ENCODE data around the gene RTEL1. TPM values are rescaled to one million over a fixed set of nuclear protein-coding genes. Genes with fewer than 3 reads are reported as not detected.

Gene RTEL1
- total RNA-seq, 5 donors from 2014 or later (not counting 1 experiment from before 2014, with no cell fraction given) = 30.7 to 41.6 (median 36.8) TPM

GRCh38 chr20:63696628-63697356 is 38.7 kb downstream of the RTEL1 start, which contains the start of gene TNFRSF6B:
TNFRSF6B (plus strand) TSS chr20:63696652; CDS start chr20:63696768, 116 bp downstream.
- Mint-ChIP-seq H3K27me3 (no peaks in the 10 kb centered on the region), H3K4me3 (peak within 1 kb of the TSS in 2 of 3 donors; percentile 28 to 64), H3K36me3 (no peaks in the 10 kb centered on the region), H3K9me3 (no peaks in the 10 kb centered on the region), H3K27ac (peak within 1 kb of the TSS in 1 of 2 donors; percentile 55), H3K4me1 (peaks cover 0 to 32% (median 12%) of the 10 kb centered on the region in 3 donors)
- no peak within 1 kb of the TSS for H3K27ac ChIP-seq (ENCODE audit: low read length)
- WGBS (ENCODE audit: insufficient coverage) = 7% methylated on average over 48 of the region's 52 CpGs
- H3K4me3 ChIP-seq (ENCODE audit: control insufficient read depth in 1 of 2, extremely low read depth in 1 of 2, low read length in 1 of 2) = peak within 1 kb of the TSS; percentile 15 to 36
- POLR2A ChIA-PET = interaction anchor here in 1 of 2 donors (0.5 kb wide), 1 partner anchor 72 kb away, joined by 3 read pairs; no protein-coding TSS in a partner anchor
- H3K9me3 ChIP-seq = no peaks in the 10 kb centered on the region
- ATAC-seq (replicated peaks in 1 of 4) (peak; percentile 22 to 48 (median 42)), DNase-seq (peak in 9 of 35 experiments; percentile 7 to 34 (median 22))
- no peaks in the 10 kb centered on the region for H3K27me3 ChIP-seq (replicated peaks in 1 of 2; ENCODE audit: control insufficient read depth in 2 of 2, extremely low read depth in 1 of 2, insufficient read depth in 2 of 2, low read length in 1 of 2)
- H3K4me1 ChIP-seq (ENCODE audit: control insufficient read depth in 1 of 2, extremely low read depth in 1 of 2, insufficient read depth in 2 of 2, low read length in 2 of 2) = peaks cover 2 to 79% of the 10 kb centered on the region in 2 experiments
- CTCF ChIA-PET = no interaction called here
- peaks cover 0 to 16% of the 10 kb centered on the region in 2 donors for H3K36me3 ChIP-seq (ENCODE audit: control insufficient read depth in 2 of 2, extremely low read depth in 1 of 2, insufficient read depth in 1 of 2, low read length in 1 of 2)

GRCh38 chr20:63697357-63697867 is 39.3 kb downstream of the RTEL1 start:
- H3K27ac ChIP-seq (ENCODE audit: low read length) = no peak overlapping the region
- ChIA-PET CTCF (no interaction called here), POLR2A (interaction anchor here in 1 of 2 donors (0.5 kb wide), 1 partner anchor 72 kb away, joined by 3 read pairs; no protein-coding TSS in a partner anchor)
- Mint-ChIP-seq H3K4me1 (peaks cover 0 to 37% (median 12%) of the 10 kb centered on the region in 3 donors), H3K4me3 (peak overlapping the region in 2 of 3 donors; percentile 24 to 64), H3K9me3 (no peaks in the 10 kb centered on the region), H3K27me3 (no peaks in the 10 kb centered on the region), H3K27ac (no peak overlapping the region), H3K36me3 (no peaks in the 10 kb centered on the region)
- no peaks in the 10 kb centered on the region for H3K9me3 ChIP-seq
- DNase-seq (no peak), ATAC-seq (replicated peaks in 1 of 4) (no peak)
- H3K4me1 ChIP-seq (ENCODE audit: control insufficient read depth in 1 of 2, extremely low read depth in 1 of 2, insufficient read depth in 2 of 2, low read length in 2 of 2) = peaks cover 2 to 83% of the 10 kb centered on the region in 2 experiments
- peak overlapping the region in 1 of 2 donors; percentile 36 for H3K4me3 ChIP-seq (ENCODE audit: control insufficient read depth in 1 of 2, extremely low read depth in 1 of 2, low read length in 1 of 2)
- WGBS (ENCODE audit: insufficient coverage) = 79% methylated on average over 3 of the region's 7 CpGs
- peaks cover 2 to 16% of the 10 kb centered on the region in 2 donors for H3K36me3 ChIP-seq (ENCODE audit: control insufficient read depth in 2 of 2, extremely low read depth in 1 of 2, insufficient read depth in 1 of 2, low read length in 1 of 2)
- H3K27me3 ChIP-seq (replicated peaks in 1 of 2; ENCODE audit: control insufficient read depth in 2 of 2, extremely low read depth in 1 of 2, insufficient read depth in 2 of 2, low read length in 1 of 2) = no peaks in the 10 kb centered on the region

DNA sequence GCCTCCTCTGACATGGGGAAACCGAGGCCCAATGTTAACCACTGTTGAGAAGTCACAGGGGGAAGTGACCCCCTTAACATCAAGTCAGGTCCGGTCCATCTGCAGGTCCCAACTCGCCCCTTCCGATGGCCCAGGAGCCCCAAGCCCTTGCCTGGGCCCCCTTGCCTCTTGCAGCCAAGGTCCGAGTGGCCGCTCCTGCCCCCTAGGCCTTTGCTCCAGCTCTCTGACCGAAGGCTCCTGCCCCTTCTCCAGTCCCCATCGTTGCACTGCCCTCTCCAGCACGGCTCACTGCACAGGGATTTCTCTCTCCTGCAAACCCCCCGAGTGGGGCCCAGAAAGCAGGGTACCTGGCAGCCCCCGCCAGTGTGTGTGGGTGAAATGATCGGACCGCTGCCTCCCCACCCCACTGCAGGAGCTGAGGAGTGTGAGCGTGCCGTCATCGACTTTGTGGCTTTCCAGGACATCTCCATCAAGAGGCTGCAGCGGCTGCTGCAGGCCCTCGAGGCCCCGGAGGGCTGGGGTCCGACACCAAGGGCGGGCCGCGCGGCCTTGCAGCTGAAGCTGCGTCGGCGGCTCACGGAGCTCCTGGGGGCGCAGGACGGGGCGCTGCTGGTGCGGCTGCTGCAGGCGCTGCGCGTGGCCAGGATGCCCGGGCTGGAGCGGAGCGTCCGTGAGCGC is 39.9 kb downstream of the RTEL1 start:
- Mint-ChIP-seq H3K9me3 (no peaks in the 10 kb centered on the region), H3K27me3 (no peaks in the 10 kb centered on the region), H3K36me3 (no peaks in the 10 kb centered on the region), H3K27ac (no peak overlapping the region), H3K4me3 (peak overlapping the region in 2 of 3 donors; percentile 24 to 64), H3K4me1 (peaks cover 0 to 37% (median 12%) of the 10 kb centered on the region in 3 donors)
- Histone ChIP-seq H3K36me3 (ENCODE audit: control insufficient read depth in 2 of 2, extremely low read depth in 1 of 2, insufficient read depth in 1 of 2, low read length in 1 of 2) (peaks cover 2 to 16% of the 10 kb centered on the region in 2 donors), H3K4me3 (ENCODE audit: control insufficient read depth in 1 of 2, extremely low read depth in 1 of 2, low read length in 1 of 2) (no peak overlapping the region), H3K9me3 (no peaks in the 10 kb centered on the region), H3K27me3 (replicated peaks in 1 of 2; ENCODE audit: control insufficient read depth in 2 of 2, extremely low read depth in 1 of 2, insufficient read depth in 2 of 2, low read length in 1 of 2) (no peaks in the 10 kb centered on the region), H3K27ac (ENCODE audit: low read length) (no peak overlapping the region), H3K4me1 (ENCODE audit: control insufficient read depth in 1 of 2, extremely low read depth in 1 of 2, insufficient read depth in 2 of 2, low read length in 2 of 2) (peaks cover 2 to 83% of the 10 kb centered on the region in 2 experiments)
- DNase-seq (no peak), ATAC-seq (replicated peaks in 1 of 4) (no peak)
- ChIA-PET POLR2A (no interaction called here), CTCF (no interaction called here)
- 96% methylated on average over 20 of the region's 40 CpGs for WGBS (ENCODE audit: insufficient coverage)

DNA sequence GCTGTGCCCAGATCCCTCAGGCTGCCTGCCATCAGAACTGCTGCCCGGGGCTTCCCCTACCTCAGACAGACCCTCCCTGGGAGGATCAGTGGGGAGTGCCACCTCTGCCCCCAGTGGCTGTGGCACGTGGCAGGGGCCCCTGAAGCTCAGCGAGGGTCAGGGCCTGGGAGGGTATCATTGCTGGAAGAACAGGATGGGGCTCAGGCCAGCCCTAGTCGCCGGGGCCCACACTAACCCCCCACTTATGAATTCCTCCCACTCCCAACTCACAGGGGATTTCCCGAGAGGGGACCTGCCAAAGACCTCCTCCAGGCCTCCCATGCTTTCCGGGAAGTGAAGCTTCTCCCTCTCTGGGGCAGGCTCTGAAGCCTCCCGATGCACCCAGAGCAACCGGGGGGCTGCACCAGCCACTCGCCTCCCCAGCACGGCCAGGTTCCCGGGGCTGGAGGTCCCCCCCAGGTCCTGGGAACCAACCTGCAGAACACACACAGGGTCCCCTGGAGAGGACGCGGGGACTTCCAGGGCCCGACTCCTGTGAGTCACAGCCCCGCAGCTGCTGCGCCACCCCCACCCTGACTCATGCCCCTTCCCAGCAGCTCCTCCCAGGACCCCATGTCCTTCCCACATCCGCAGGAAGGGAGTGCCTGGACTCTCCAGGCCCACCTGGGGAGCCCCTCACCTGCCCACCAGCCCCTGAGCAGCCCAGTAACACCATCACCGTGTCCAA is 40.8 kb downstream of the RTEL1 start:
- ChIA-PET POLR2A (no interaction called here), CTCF (no interaction called here)
- Mint-ChIP-seq H3K4me1 (peaks cover 0 to 35% (median 12%) of the 10 kb centered on the region in 3 donors), H3K27ac (no peak overlapping the region), H3K9me3 (no peaks in the 10 kb centered on the region), H3K27me3 (no peaks in the 10 kb centered on the region), H3K36me3 (no peaks in the 10 kb centered on the region), H3K4me3 (no peak overlapping the region)
- H3K4me1 ChIP-seq (ENCODE audit: control insufficient read depth in 1 of 2, extremely low read depth in 1 of 2, insufficient read depth in 2 of 2, low read length in 2 of 2) = peaks cover 2 to 79% of the 10 kb centered on the region in 2 experiments
- no peaks in the 10 kb centered on the region for H3K9me3 ChIP-seq
- no peak for ATAC-seq (replicated peaks in 1 of 4)
- H3K27me3 ChIP-seq (replicated peaks in 1 of 2; ENCODE audit: control insufficient read depth in 2 of 2, extremely low read depth in 1 of 2, insufficient read depth in 2 of 2, low read length in 1 of 2) = no peaks in the 10 kb centered on the region
- no peak overlapping the region for H3K27ac ChIP-seq (ENCODE audit: low read length)
- H3K4me3 ChIP-seq (ENCODE audit: control insufficient read depth in 1 of 2, extremely low read depth in 1 of 2, low read length in 1 of 2) = no peak overlapping the region
- DNase-seq = no peak
- peaks cover 7 to 19% of the 10 kb centered on the region in 2 donors for H3K36me3 ChIP-seq (ENCODE audit: control insufficient read depth in 2 of 2, extremely low read depth in 1 of 2, insufficient read depth in 1 of 2, low read length in 1 of 2)
- WGBS (ENCODE audit: insufficient coverage) = 30% methylated on average over 12 of the region's 19 CpGs

DNA sequence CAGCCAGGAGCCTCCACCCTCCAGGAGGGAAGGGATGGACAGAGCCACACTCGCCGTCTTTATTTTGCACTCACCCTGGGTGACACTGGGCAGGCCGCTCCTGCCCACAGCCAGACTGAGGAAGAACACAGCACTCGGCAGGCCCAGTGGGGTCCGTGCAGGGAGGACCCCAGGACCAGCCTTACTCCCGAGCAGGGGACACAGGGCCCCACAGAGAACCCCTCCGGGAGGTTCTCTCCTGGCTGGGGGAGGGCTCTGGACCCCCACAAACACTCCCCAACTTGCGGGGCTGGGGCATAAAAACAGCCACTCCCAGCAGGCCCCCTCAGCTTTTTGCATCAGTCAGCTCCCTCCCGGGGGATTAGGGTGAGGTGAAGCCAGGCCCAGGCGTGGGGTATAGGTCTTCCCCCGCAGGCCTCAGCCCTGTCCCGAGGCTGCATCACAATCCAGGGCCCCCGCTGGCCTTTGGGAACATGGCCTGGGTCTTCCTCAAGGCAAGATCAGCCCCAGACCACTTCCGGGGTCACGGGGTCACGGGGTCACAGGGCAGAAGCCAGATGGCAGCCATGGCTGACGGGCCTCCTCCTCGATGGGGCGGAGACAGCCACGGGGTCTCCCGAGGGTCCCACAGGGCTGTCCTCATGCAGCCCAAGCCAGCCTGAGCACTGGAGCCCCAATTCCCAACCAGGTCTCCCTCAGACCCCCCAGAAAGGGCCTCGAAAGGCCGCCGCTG is 41.5 kb downstream of the RTEL1 start:
- Histone ChIP-seq H3K4me3 (ENCODE audit: control insufficient read depth in 1 of 2, extremely low read depth in 1 of 2, low read length in 1 of 2) (no peak overlapping the region), H3K27me3 (replicated peaks in 1 of 2; ENCODE audit: control insufficient read depth in 2 of 2, extremely low read depth in 1 of 2, insufficient read depth in 2 of 2, low read length in 1 of 2) (no peaks in the 10 kb centered on the region), H3K9me3 (no peaks in the 10 kb centered on the region), H3K36me3 (ENCODE audit: control insufficient read depth in 2 of 2, extremely low read depth in 1 of 2, insufficient read depth in 1 of 2, low read length in 1 of 2) (peaks cover 14 to 22% of the 10 kb centered on the region in 2 donors), H3K27ac (ENCODE audit: low read length) (no peak overlapping the region), H3K4me1 (ENCODE audit: control insufficient read depth in 1 of 2, extremely low read depth in 1 of 2, insufficient read depth in 2 of 2, low read length in 2 of 2) (peaks cover 2 to 72% of the 10 kb centered on the region in 2 experiments)
- POLR2A ChIA-PET = no interaction called here
- WGBS (ENCODE audit: insufficient coverage) = 92% methylated on average over 17 of the region's 24 CpGs
- ATAC-seq (replicated peaks in 1 of 4) (no peak), DNase-seq (no peak)
- Mint-ChIP-seq H3K27ac (no peak overlapping the region), H3K27me3 (no peaks in the 10 kb centered on the region), H3K4me1 (peaks cover 0 to 36% (median 12%) of the 10 kb centered on the region in 3 donors), H3K9me3 (no peaks in the 10 kb centered on the region), H3K36me3 (no peaks in the 10 kb centered on the region), H3K4me3 (no peak overlapping the region)
- CTCF ChIA-PET = no interaction called here

Measured in T-cell (primary cell).